Suprapubic skin (tissue), 4 donors: ENCODE data around the gene RNGTT. TPM values are rescaled to one million over a fixed set of nuclear protein-coding genes. Genes with fewer than 3 reads are reported as not detected.

Experiments
- DNase-seq, 2 donors: peaks; one replicate each; pipeline ENCODE4 v3.0.0-alpha.2; 2019; ENCODE audit warnings: low spot score in 2 of 2
- H3K27ac ChIP-seq: fragments of 200-600 bp; sonication (generic); one replicate; pipeline ENCODE4 v1.5.1; 2019
- H3K27me3 ChIP-seq: fragments of 200-600 bp; sonication (generic); one replicate; pipeline ENCODE4 v1.5.1; 2019
- H3K36me3 ChIP-seq: fragments of 200-600 bp; sonication (generic); one replicate; pipeline ENCODE4 v1.5.1; 2019
- H3K4me1 ChIP-seq: fragments of 200-600 bp; sonication (generic); one replicate; pipeline ENCODE4 v1.5.1; 2019
- H3K4me3 ChIP-seq: fragments of 200-600 bp; sonication (generic); one replicate; pipeline ENCODE4 v1.5.1; 2019; ENCODE audit warnings: mild to moderate bottlenecking
- H3K9me3 ChIP-seq: fragments of 200-600 bp; sonication (generic); one replicate; pipeline ENCODE4 v1.5.1; 2019
- EP300 ChIP-seq: sonication (generic); formaldehyde crosslinking; IDR thresholded peaks from one replicate; pipeline ENCODE4 v1.6.1; 2017; ENCODE audit warnings: antibody characterized with exemption
- POLR2A ChIP-seq, 2 donors: fragments of 450-650 bp; IDR thresholded peaks; one replicate each; pipeline ENCODE4 v1.6.1; 2017; ENCODE audit warnings: antibody characterized with exemption in 2 of 2, mild to moderate bottlenecking in 2 of 2, moderate library complexity in 2 of 2
- POLR2AphosphoS5 ChIP-seq, 3 donors: sonication (generic); formaldehyde crosslinking; IDR thresholded peaks; one replicate each; pipeline ENCODE4 v1.6.1; 2017; ENCODE audit warnings: antibody characterized with exemption in 3 of 3
- WGBS: methylation state at CpG from one replicate; pipeline ENCODE4 v1.1.5; 2018; 5-methylcytosine and 5-hydroxymethylcytosine counted together
- total RNA-seq, 4 donors: library from RNA; depleted of rRNA; stranded (reverse); fragments of >200 nt; gene quantifications; one replicate each; pipeline ENCODE4 v1.1.0, GENCODE V29; 2016
- TF ChIP-seq, protein P1 (sequence below), 2 donors: fragments of 200-600 bp in 1 of 2; fragments of 450-650 bp in 1 of 2; sonication (generic) in 1 of 2; IDR thresholded peaks; one replicate each; pipeline ENCODE4 v1.5.1; 2016 to 2019; ENCODE audit warnings: antibody characterized with exemption in 2 of 2, mild to moderate bottlenecking in 1 of 2, moderate library complexity in 1 of 2

The RNGTT gene
- total RNA-seq, 4 donors from 2014 or later = 8.6 to 13.6 (median 11.6) TPM

DNA sequence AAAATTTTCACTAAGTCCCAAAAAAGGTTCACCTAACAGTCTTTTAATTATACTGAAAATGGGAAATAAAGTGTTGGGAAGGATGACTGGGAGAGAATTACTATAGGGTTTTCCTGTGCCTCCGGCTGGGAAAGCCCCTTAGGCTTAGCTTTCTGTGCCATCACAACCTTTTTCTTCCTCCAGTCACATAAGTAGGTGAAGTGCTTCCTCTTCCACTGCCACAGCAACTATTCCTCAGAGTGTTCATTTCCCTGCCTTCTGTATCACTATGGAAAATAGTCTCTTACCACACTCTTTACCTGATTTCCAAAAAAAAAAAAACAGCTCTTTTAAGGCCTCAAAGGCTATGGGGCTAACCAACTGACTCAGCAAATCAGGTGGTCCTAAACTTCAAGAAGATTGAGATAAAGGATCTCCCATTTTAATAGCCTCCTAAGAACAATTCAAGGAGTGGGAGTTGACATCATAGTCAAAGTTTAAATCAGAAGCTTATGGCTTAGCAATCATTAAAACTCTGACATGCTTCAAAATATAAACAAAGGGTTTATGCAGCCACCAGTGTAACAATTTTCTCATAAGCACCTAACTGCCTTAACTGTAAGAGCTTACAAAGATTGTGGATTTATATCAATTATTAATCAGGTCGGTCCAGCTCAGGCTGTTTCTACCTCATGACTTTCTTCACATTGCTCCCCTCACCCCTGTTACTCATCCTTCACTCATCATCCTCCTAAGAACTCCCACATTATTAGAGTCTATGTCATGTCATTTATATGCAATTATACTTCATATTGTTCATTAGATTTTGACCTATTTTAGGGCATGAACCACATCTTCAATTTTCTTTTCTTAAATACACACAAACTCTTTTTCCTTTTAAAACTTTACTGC is 95.3 kb downstream of the RNGTT start:
- H3K36me3 ChIP-seq = no peaks in the 10 kb centered on the region
- WGBS = 79% methylated on average over 2 of the region's 2 CpGs
- H3K9me3 ChIP-seq = no peaks in the 10 kb centered on the region
- no peaks in the 10 kb centered on the region for H3K4me1 ChIP-seq
- DNase-seq = no peak
- no peaks in the 10 kb centered on the region for H3K27me3 ChIP-seq
- no peak overlapping the region for H3K27ac ChIP-seq
- H3K4me3 ChIP-seq = no peak overlapping the region
- TF ChIP-seq POLR2A (IDR thresholded peaks at IDR 0.05) (no peak), EP300 (no peak), POLR2AphosphoS5 (IDR thresholded peaks at IDR 0.05) (no peak)
- TF ChIP-seq, protein P1, sequence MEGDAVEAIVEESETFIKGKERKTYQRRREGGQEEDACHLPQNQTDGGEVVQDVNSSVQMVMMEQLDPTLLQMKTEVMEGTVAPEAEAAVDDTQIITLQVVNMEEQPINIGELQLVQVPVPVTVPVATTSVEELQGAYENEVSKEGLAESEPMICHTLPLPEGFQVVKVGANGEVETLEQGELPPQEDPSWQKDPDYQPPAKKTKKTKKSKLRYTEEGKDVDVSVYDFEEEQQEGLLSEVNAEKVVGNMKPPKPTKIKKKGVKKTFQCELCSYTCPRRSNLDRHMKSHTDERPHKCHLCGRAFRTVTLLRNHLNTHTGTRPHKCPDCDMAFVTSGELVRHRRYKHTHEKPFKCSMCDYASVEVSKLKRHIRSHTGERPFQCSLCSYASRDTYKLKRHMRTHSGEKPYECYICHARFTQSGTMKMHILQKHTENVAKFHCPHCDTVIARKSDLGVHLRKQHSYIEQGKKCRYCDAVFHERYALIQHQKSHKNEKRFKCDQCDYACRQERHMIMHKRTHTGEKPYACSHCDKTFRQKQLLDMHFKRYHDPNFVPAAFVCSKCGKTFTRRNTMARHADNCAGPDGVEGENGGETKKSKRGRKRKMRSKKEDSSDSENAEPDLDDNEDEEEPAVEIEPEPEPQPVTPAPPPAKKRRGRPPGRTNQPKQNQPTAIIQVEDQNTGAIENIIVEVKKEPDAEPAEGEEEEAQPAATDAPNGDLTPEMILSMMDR (IDR thresholded peaks at IDR 0.05) = no peak

DNA sequence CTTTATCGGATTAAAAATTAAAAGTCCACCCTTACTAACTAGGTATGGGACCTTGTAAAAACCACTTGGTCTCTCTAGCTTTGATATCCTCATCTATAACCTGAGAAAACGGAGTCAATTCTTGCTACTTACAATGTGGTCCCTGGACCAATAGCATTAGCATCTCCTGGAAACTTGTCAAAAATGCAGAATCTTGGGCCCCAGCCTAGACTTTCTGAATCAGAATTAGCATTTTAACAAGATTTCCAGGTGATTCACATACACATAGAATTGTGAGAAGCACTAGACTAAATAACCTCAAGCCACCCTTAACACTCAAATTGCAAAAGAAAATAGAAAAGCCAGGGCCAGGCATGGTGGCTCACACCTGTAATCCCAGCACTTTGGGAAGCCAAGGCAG is 96.6 kb downstream of the RNGTT start:
- WGBS = 92% methylated on average over 2 of the region's 2 CpGs
- no peak for TF ChIP-seq POLR2AphosphoS5 (IDR thresholded peaks at IDR 0.05)
- TF ChIP-seq, protein P1 (IDR thresholded peaks at IDR 0.05) = no peak
- TF ChIP-seq POLR2A (IDR thresholded peaks at IDR 0.05) = no peak
- TF ChIP-seq EP300 = no peak

DNA sequence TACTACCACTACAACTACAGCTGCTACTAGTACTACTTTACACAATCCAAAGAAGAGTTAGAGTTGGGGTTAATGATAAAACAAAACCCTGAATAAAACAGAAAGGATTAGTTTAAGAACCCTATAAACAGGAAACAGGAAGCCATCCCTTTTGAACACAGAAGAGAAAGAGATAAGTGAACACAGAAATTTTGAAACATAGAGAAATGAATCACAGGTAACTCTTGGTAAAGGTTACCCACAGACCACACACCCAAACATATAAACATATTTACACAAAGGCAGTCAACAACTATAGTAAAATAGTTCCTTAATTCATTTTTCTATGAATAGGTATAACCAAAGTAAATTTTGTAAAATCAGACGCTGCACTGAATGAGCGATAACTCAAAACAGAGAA is 98.1 kb downstream of the RNGTT start:
- DNase-seq = no peak
- no peaks in the 10 kb centered on the region for H3K9me3 ChIP-seq
- H3K4me3 ChIP-seq = no peak overlapping the region
- H3K4me1 ChIP-seq = no peaks in the 10 kb centered on the region
- H3K27me3 ChIP-seq = no peaks in the 10 kb centered on the region
- TF ChIP-seq POLR2A (IDR thresholded peaks at IDR 0.05) (no peak), POLR2AphosphoS5 (IDR thresholded peaks at IDR 0.05) (no peak), EP300 (no peak)
- TF ChIP-seq, protein P1 (IDR thresholded peaks at IDR 0.05) = no peak
- 95% methylated on average over 2 of the region's 2 CpGs for WGBS
- H3K27ac ChIP-seq = no peak overlapping the region
- no peaks in the 10 kb centered on the region for H3K36me3 ChIP-seq

More for the DNA sequence above, 96.6 kb downstream of the RNGTT start:
- H3K4me3 ChIP-seq = no peak overlapping the region
- H3K36me3 ChIP-seq = no peaks in the 10 kb centered on the region
- H3K27me3 ChIP-seq = no peaks in the 10 kb centered on the region
- H3K4me1 ChIP-seq = no peaks in the 10 kb centered on the region
- H3K9me3 ChIP-seq = no peaks in the 10 kb centered on the region
- H3K27ac ChIP-seq = no peak overlapping the region
- no peak for DNase-seq

DNA sequence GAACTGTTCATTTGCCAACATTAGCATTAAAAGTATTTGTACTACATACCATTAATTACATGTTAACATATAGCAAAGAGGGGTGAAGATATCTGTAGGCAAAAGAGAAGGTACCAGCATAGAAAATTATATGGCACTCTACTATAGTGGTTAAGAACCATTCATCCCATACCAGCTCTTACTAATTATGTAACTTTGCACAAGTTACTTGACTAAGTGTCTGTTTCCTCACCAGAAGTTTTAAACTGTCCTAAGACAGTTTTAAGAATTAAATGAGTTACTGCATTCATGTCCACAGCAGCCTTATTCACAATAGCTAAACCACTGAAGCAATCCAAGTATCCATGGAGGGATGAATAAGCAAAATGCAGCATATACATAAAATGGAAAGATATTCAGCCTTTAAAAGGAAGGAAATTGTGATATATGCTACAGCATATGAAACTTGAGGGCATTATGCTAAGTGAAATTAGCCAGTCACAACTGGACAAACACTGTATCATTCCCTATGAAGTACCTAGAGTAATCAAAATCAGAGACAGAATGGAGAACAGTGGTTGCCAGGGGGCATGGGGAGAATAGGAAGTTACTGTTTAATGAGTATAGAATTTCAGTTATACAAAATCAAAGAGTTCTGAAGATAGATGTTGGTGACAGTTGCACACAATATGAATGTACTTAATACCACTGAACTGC is 98.9 kb downstream of the RNGTT start:
- no peaks in the 10 kb centered on the region for H3K27me3 ChIP-seq
- no peaks in the 10 kb centered on the region for H3K36me3 ChIP-seq
- no peak for TF ChIP-seq EP300
- TF ChIP-seq POLR2AphosphoS5 (IDR thresholded peaks at IDR 0.05) = no peak
- TF ChIP-seq, protein P1 (IDR thresholded peaks at IDR 0.05) = no peak
- no peak for TF ChIP-seq POLR2A (IDR thresholded peaks at IDR 0.05)
- no peak for DNase-seq
- H3K27ac ChIP-seq = no peak overlapping the region
- no peak overlapping the region for H3K4me3 ChIP-seq
- H3K9me3 ChIP-seq = no peaks in the 10 kb centered on the region
- H3K4me1 ChIP-seq = no peaks in the 10 kb centered on the region

DNA sequence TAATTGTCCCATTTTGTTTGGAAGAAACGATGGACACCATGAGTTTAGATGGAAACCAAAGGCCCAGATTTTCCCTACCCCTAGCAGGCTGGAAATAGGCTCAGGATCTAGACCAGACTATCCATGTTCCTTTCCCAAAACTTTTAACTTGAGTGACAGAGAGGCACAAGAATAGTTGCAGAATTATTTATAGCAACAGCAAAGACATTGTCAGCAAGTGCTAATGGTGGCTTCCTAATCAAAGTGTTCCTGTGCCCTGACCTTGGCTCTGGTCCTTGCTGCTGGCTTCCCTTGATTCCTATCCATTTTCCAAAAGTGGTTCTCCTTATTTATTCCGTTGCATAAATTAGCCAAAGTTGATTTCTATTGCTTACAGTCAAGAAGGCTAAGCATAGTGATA is 103.1 kb downstream of the RNGTT start:
- 90% methylated on average over 2 of the region's 2 CpGs for WGBS
- Histone ChIP-seq H3K9me3 (no peaks in the 10 kb centered on the region), H3K36me3 (no peaks in the 10 kb centered on the region), H3K4me1 (no peaks in the 10 kb centered on the region), H3K4me3 (no peak overlapping the region), H3K27ac (no peak overlapping the region), H3K27me3 (no peaks in the 10 kb centered on the region)
- DNase-seq = no peak
- TF ChIP-seq POLR2A (IDR thresholded peaks at IDR 0.05) (no peak), POLR2AphosphoS5 (IDR thresholded peaks at IDR 0.05) (no peak), EP300 (no peak)
- TF ChIP-seq, protein P1 (IDR thresholded peaks at IDR 0.05) = no peak
